GM12872 (cell line): ENCODE measurements around the gene CSTPP1.

ENCODE experiments used
- TF ChIP-seq, protein P1 (sequence below): IDR thresholded peaks from 3 replicates; pipeline ENCODE4 v1.5.1; 2011; ENCODE audit warnings: low read depth, mild to moderate bottlenecking, low read length, moderate library complexity; ENCODE audit not compliant: insufficient read depth

CSTPP1 gene, protein sequence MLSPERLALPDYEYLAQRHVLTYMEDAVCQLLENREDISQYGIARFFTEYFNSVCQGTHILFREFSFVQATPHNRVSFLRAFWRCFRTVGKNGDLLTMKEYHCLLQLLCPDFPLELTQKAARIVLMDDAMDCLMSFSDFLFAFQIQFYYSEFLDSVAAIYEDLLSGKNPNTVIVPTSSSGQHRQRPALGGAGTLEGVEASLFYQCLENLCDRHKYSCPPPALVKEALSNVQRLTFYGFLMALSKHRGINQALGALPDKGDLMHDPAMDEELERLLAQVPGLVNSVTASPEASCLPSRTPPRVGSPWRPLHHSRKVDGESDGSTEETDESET

GRCh38 chr11:46936138-46937110 lies at the start of gene CSTPP1:
CSTPP1 (plus strand) TSS chr11:46936761; CDS start chr11:46936806, 45 bp downstream.
- TF ChIP-seq, protein P1, sequence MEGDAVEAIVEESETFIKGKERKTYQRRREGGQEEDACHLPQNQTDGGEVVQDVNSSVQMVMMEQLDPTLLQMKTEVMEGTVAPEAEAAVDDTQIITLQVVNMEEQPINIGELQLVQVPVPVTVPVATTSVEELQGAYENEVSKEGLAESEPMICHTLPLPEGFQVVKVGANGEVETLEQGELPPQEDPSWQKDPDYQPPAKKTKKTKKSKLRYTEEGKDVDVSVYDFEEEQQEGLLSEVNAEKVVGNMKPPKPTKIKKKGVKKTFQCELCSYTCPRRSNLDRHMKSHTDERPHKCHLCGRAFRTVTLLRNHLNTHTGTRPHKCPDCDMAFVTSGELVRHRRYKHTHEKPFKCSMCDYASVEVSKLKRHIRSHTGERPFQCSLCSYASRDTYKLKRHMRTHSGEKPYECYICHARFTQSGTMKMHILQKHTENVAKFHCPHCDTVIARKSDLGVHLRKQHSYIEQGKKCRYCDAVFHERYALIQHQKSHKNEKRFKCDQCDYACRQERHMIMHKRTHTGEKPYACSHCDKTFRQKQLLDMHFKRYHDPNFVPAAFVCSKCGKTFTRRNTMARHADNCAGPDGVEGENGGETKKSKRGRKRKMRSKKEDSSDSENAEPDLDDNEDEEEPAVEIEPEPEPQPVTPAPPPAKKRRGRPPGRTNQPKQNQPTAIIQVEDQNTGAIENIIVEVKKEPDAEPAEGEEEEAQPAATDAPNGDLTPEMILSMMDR = no peak

DNA sequence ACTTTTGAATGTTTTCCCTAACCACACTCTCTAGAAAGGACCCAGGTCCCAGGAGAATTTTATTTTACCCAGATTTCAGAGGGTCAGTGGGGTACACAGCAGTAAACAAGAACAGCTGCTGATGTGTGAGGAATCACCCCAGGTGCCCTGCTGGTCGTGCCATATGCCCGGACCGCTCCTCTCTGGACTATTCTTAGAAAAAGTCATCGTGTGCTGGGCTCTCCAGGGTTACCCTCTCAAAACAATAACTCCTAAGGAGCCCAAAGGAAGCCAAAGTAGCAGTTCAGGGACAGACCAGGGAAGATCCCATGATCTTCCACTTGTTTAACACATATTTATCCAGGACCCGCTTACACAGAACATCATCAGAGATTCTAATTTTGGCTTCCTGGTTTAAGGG lies 47.9 kb upstream of the CSTPP1 start:
- TF ChIP-seq, protein P1 = no peak

DNA sequence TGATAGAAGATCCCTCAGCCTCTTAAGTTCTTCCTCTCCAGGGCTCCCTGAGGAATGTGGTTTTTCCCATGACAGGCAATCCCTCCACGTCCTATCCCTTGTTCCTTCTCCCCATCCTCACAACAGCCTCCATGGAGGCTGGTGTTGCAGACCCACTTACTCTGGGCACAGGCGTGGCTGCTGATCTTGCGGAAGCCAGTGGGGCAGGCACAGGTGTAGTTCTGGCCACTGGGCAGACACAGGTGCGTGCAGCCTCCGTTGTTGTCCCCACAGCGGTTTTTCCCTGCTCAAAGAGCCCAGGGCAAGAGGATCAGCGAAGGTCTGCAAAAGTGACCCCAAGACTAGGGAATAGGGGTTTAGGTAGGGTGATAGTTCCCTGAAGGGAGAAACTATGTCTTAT lies 47.3 kb upstream of the CSTPP1 start:
- TF ChIP-seq, protein P1 = no peak

DNA sequence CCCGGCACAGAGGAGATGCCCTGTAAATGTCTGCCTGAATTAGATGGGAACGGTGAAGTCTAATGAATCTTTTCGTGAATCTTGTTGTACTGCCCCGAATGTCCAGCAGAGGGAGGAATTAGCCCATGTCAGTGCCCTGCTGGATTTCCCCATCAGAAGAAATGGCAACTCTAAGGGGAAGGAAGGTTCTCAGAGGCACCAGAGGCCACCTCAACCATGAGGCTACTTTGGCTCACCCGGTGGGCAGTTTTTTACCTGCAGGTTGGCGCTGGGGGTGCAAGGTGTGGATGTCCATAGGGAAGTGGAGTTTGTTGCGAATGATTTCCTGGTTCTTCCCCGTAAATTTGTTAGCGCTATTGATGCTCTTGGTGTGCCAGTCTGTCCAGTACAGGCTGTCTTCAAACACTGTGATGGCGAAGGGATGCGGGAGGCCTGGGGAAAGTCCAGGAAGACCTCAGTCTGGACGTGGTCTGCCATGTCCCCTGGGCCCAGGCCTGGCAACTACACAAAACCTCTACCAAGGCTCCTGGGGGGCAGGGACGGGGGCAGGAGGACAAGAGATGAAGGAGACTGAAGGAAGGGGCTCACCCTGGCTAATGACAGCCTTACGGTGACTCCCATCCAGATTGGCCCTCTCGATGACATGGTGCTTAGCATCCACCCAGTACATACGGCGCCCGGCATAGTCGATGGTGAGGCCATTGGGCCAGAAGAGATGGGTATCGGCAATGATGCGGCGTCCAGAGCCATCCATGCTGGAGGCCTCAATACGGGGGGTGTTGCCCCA lies 46.7 kb upstream of the CSTPP1 start:
- TF ChIP-seq, protein P1 = peak; percentile 87

- TF ChIP-seq, protein P1 = no peak
Measured at GRCh38 chr11:46890665-46891064, 45.9 kb upstream of the CSTPP1 start.

- TF ChIP-seq, protein P1 = no peak
Measured at GRCh38 chr11:46892109-46892508, 44.5 kb upstream of the CSTPP1 start.

GRCh38 chr11:46892838-46893237 lies 43.7 kb upstream of the CSTPP1 start:
- TF ChIP-seq, protein P1 = no peak
